Measurements from ENCODE around the gene POLR3C.

DNA sequence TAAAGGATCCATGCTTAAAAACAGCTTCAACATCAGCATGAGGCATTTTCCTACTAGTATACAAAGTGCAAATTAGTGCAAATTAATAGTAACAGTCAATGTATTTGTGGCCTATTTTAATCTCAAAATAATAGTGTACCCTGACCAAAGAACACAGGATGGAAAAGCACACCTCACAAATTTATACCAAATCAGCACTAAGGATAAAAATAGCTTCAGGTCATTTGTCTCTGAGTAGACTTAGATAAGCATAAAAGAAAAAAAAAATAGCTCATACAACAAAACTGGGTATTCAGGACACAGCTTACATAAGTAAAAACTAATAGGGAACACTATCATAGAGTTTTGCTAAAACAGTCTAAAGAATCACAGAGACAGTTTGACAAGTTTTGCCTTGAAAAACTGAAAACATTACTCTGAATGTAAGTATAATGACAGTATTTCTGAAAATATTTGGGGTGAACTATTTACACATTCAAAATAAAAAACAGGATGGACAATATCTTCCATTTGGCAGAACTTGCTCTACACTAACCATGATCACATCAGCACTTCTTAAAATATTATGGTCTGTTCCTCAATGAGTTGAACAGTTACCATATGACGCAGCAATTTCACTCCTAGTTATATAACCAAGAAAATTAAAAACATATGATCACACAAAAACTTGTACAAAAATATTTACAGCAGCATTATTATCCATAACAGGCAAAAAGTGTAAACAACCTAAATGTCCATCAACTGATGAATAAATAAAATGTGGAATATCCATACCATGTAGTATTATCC, 46.4 kb upstream of the POLR3C start:
- TF ChIP-seq, protein P1, sequence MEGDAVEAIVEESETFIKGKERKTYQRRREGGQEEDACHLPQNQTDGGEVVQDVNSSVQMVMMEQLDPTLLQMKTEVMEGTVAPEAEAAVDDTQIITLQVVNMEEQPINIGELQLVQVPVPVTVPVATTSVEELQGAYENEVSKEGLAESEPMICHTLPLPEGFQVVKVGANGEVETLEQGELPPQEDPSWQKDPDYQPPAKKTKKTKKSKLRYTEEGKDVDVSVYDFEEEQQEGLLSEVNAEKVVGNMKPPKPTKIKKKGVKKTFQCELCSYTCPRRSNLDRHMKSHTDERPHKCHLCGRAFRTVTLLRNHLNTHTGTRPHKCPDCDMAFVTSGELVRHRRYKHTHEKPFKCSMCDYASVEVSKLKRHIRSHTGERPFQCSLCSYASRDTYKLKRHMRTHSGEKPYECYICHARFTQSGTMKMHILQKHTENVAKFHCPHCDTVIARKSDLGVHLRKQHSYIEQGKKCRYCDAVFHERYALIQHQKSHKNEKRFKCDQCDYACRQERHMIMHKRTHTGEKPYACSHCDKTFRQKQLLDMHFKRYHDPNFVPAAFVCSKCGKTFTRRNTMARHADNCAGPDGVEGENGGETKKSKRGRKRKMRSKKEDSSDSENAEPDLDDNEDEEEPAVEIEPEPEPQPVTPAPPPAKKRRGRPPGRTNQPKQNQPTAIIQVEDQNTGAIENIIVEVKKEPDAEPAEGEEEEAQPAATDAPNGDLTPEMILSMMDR (IDR thresholded peaks at IDR 0.05; ENCODE audit: insufficient read depth, low read length, poor library complexity, severe bottlenecking) = no peak
- no peak for TF ChIP-seq EZH2phosphoT487 (conservative IDR thresholded peaks at IDR 0.05; ENCODE audit: low read length)
